Loucy (cell line): ENCODE results near the gene STT3B.

Experiments
- H2AFZ ChIP-seq: fragments of 200-600 bp; sonication (generic); 2 replicates; pipeline ENCODE4 v1.6.0; 2016; ENCODE audit warnings: antibody characterized with exemption, mild to moderate bottlenecking, low read length, moderate library complexity
- H3F3A ChIP-seq: fragments of 200-600 bp; 2 replicates; pipeline ENCODE4 v1.6.0; 2016; ENCODE audit warnings: antibody characterized with exemption, low read depth, mild to moderate bottlenecking
- H3K27me3 ChIP-seq: fragments of 200-600 bp; sonication (generic); 2 replicates; pipeline ENCODE4 v1.6.1; 2014; ENCODE audit warnings: low read length, mild to moderate bottlenecking; ENCODE audit not compliant: insufficient read depth, poor library complexity, severe bottlenecking
- H3K36me3 ChIP-seq: fragments of 200-600 bp; sonication (generic); 2 replicates; pipeline ENCODE4 v1.6.1; 2016; ENCODE audit warnings: low read length; ENCODE audit not compliant: insufficient read depth
- H3K4me1 ChIP-seq: fragments of 200-600 bp; sonication (generic); 2 replicates; pipeline ENCODE4 v1.5.1; 2014; ENCODE audit warnings: low read length, mild to moderate bottlenecking; ENCODE audit not compliant: insufficient read depth, poor library complexity, severe bottlenecking
- H3K4me2 ChIP-seq: fragments of 200-600 bp; sonication (generic); 2 replicates; pipeline ENCODE4 v1.6.0; 2014; ENCODE audit warnings: antibody characterized with exemption, low read length, low read depth, mild to moderate bottlenecking; ENCODE audit not compliant: poor library complexity, severe bottlenecking
- H3K4me3 ChIP-seq: fragments of 200-600 bp; sonication (generic); 2 replicates; pipeline ENCODE4 v1.5.1; 2014; ENCODE audit warnings: low read length, mild to moderate bottlenecking, mixed read lengths; ENCODE audit not compliant: poor library complexity, severe bottlenecking
- H3K79me2 ChIP-seq: fragments of 200-600 bp; sonication (generic); 2 replicates; pipeline ENCODE4 v1.6.1; 2014; ENCODE audit warnings: low read length; ENCODE audit not compliant: insufficient read depth
- H3K9ac ChIP-seq: fragments of 200-600 bp; sonication (generic); 2 replicates; pipeline ENCODE4 v1.6.0; 2014; ENCODE audit warnings: mild to moderate bottlenecking, low read depth, low read length, moderate library complexity; ENCODE audit not compliant: poor library complexity, severe bottlenecking
- H3K9me2 ChIP-seq: fragments of 200-600 bp; sonication (generic); replicated peaks from 2 replicates; pipeline ENCODE4 v1.6.1; 2016; ENCODE audit warnings: low read depth, low read length, mixed read lengths
- H3K9me3 ChIP-seq: fragments of 200-600 bp; sonication (generic); 2 replicates; pipeline ENCODE4 v1.6.1; 2014; ENCODE audit warnings: mild to moderate bottlenecking, antibody characterized with exemption, low read length, low read depth; ENCODE audit not compliant: insufficient read depth
- H4K20me1 ChIP-seq: fragments of 200-600 bp; sonication (generic); 2 replicates; pipeline ENCODE4 v1.6.0; 2014; ENCODE audit warnings: antibody characterized with exemption, low read length, mild to moderate bottlenecking; ENCODE audit not compliant: insufficient read depth, poor library complexity, severe bottlenecking
- EZH2phosphoT487 ChIP-seq: fragments of 200-600 bp; IDR thresholded peaks from 2 replicates; pipeline ENCODE4 v1.6.1; 2018; ENCODE audit warnings: antibody characterized with exemption, mild to moderate bottlenecking, moderate library complexity, borderline replicate concordance
- TF ChIP-seq, protein P1 (sequence below): fragments of 200-600 bp; sonication (generic); conservative IDR thresholded peaks from 2 replicates; pipeline ENCODE4 v1.5.1; 2014; ENCODE audit warnings: mild to moderate bottlenecking, antibody characterized with exemption, low read length

STT3B gene

DNA sequence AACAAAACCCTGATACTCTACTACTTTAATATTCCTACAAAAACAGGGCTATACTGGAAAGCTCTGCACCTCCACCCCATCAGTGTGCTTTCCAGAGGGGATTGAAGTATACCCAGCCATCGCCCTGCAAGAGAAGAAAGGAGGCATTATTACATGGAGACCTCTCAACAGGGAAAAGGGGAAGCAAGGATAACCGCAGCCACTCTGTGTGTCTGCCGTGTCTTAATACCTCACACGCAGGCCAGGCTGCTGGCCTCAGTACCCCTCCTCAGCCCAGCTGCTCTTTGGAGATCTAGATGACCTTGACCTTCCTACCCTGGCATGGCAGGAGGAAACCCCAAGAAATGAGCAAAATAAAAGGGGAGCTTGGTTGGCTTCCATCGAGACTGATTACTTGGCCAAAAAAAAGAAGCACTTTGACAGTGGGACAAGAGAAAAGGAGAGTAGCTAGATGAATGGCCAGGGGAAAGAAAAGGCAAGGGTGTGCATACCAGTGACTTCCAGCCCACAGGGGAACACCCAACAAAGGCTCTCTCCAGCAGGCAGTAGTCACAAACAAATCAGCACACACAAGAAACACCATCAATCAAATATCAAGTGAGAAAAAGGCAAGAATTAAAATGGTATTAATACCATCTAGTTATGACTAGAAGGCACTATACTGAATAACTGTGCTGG lies 129.4 kb downstream of the STT3B start:
- Histone ChIP-seq H3K9me3 (0 out of 2 replicates have a peak, but pooled peaks cover 9% of the 10 kb centered on the region), H3K9me2 (no peaks in the 10 kb centered on the region), H3K36me3 (no peaks in the 10 kb centered on the region), H3K4me1 (peaks cover 5% of the 10 kb centered on the region), H3K4me3 (no peak overlapping the region), H3K4me2 (no peak overlapping the region), H3K79me2 (no peaks in the 10 kb centered on the region), H3K9ac (no peak overlapping the region), H3F3A (no peaks in the 10 kb centered on the region; the same call in 1 of the 2 replicates), H4K20me1 (no peaks in the 10 kb centered on the region), H3K27me3 (no peaks in the 10 kb centered on the region), H2AFZ (no peak overlapping the region)
- TF ChIP-seq EZH2phosphoT487: no peak
- TF ChIP-seq, protein P1, sequence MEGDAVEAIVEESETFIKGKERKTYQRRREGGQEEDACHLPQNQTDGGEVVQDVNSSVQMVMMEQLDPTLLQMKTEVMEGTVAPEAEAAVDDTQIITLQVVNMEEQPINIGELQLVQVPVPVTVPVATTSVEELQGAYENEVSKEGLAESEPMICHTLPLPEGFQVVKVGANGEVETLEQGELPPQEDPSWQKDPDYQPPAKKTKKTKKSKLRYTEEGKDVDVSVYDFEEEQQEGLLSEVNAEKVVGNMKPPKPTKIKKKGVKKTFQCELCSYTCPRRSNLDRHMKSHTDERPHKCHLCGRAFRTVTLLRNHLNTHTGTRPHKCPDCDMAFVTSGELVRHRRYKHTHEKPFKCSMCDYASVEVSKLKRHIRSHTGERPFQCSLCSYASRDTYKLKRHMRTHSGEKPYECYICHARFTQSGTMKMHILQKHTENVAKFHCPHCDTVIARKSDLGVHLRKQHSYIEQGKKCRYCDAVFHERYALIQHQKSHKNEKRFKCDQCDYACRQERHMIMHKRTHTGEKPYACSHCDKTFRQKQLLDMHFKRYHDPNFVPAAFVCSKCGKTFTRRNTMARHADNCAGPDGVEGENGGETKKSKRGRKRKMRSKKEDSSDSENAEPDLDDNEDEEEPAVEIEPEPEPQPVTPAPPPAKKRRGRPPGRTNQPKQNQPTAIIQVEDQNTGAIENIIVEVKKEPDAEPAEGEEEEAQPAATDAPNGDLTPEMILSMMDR: no peak

DNA sequence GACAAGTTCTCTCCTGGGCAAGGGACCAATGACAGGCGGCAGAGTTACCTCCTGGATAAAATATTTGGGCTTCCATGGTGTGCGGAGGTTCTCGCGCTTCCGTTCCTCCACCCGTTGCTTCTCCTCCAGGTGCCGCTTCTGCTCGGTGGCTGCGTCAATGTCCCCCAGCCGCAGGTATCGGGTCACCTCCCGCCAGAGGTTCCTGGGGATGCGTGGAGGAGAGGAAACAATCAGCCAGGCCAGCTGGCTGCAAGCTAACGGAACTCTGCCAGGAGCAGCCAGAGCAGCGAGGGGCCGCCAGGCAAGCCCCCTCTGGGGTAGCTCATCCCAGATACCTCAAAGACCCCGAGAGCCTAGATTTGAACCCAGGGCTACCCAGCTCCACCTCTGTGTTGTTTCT lies 131.3 kb downstream of the STT3B start:
- TF ChIP-seq, protein P1: no peak
- no peak for TF ChIP-seq EZH2phosphoT487
- Histone ChIP-seq H3K9me2 (no peaks in the 10 kb centered on the region), H3K27me3 (no peaks in the 10 kb centered on the region), H3K4me1 (peaks cover 5% of the 10 kb centered on the region), H3K4me3 (no peak overlapping the region), H3F3A (no peaks in the 10 kb centered on the region), H4K20me1 (no peaks in the 10 kb centered on the region), H3K9ac (no peak overlapping the region), H2AFZ (no peak overlapping the region), H3K36me3 (no peaks in the 10 kb centered on the region), H3K9me3 (no peaks in the 10 kb centered on the region), H3K4me2 (no peak overlapping the region), H3K79me2 (no peaks in the 10 kb centered on the region)

DNA sequence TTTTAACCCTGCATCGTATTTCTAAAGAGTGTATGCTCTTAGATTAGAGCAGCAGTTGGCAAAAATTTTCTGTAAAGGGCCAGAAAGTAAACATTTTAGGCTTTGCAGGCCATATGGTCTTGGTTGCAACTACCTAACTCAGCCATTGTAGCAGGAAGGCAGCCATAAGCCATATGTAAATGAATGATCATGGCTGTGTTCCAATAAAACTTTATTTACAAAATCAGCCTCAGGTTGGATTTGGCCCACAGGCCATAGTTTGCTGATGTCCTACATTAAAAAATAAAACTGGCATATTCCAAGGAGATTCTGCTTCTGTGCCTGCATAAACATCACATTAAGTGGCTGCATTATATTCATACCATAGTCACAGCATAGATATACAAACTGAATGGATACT lies 134.9 kb downstream of the STT3B start:
- H3K9me2 ChIP-seq: no peaks in the 10 kb centered on the region
- no peaks in the 10 kb centered on the region for H3K27me3 ChIP-seq
- no peak overlapping the region for H3K4me2 ChIP-seq
- H4K20me1 ChIP-seq: no peaks in the 10 kb centered on the region
- H3K9me3 ChIP-seq: no peaks in the 10 kb centered on the region
- H3K4me3 ChIP-seq: no peak overlapping the region
- H2AFZ ChIP-seq: no peak overlapping the region
- TF ChIP-seq EZH2phosphoT487: no peak
- TF ChIP-seq, protein P1: no peak
- H3K79me2 ChIP-seq: no peaks in the 10 kb centered on the region
- H3K9ac ChIP-seq: no peak overlapping the region
- H3K4me1 ChIP-seq: no peaks in the 10 kb centered on the region
- H3F3A ChIP-seq: no peaks in the 10 kb centered on the region
- no peaks in the 10 kb centered on the region for H3K36me3 ChIP-seq
